ENCODE data around the gene TOP1. TPM values are rescaled to one million over a fixed set of nuclear protein-coding genes. Genes with fewer than 3 reads are reported as not detected.

TOP1 gene
- total and polyA plus RNA-seq, 9 of the 15 experiments (the other 6 are each of a cell fraction or from before 2014, with no cell fraction given): 26.4 to 127 (median 39.6) TPM

DNA sequence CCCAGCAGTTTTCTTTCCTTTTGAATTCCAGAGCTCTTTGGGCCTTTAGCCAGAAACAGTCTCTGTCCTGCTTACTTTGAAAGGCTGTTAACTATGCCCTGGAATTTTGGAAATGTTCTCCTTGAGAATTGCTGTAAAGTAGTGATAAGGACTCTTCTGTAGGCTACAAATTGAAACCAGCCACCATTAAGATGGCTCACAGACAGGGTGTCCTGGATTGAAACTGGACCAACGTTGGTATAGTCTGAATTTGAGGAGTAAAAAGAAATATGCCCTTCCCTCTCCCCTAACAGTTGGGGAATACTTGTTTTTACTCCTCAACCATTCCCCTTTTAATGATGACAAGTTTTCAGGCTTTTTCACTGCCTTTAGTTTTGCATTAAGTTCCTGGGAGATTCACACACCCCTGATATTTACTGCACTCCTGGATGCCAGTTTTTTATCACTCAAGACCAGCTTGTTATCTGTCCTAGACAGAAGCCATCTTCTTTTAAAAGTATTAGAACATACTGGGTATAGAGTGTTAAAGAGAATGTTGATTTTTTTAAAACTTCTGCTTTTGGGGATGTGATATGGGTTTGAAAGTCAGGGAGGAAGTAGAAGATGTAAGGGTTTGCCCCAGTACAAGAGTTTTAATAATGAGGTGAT is 21.9 kb downstream of the TOP1 start (continued):
- TF ChIP-seq ZNF384 (IDR thresholded peaks at IDR 0.05; ENCODE audit: low read depth, low read length) (peak; percentile 78), ZNF707 (CRISPR knock-in tag; conservative IDR thresholded peaks at IDR 0.05) (no peak), KDM4B (IDR thresholded peaks at IDR 0.05; ENCODE audit: borderline replicate concordance in 2 of 2, low read depth in 1 of 2) (no peak), ATF7 (IDR thresholded peaks at IDR 0.05) (peak; percentile 74), PHB2 (IDR thresholded peaks at IDR 0.05; ENCODE audit: low read depth) (peak; percentile 90), ARNT (IDR thresholded peaks at IDR 0.05) (peak; percentile 49 to 69; a peak in 2 of 4 replicates), JUND (IDR thresholded peaks at IDR 0.05; ENCODE audit: borderline replicate concordance, low read depth, low read length) (peak; percentile 43; the same call in 1 of the 2 replicates), JUND (tag; IDR thresholded peaks at IDR 0.05; ENCODE audit: borderline replicate concordance, low read depth, low read length) (peak; percentile 57; the same call in 1 of the 3 replicates), MTA3 (IDR thresholded peaks at IDR 0.05; ENCODE audit: borderline replicate concordance) (no peak; the same call in 1 of the 2 replicates), RNF2 (IDR thresholded peaks at IDR 0.05) (0 out of 2 replicates have a peak, but pooled peaks have one; percentile 13), PRDM10 (IDR thresholded peaks at IDR 0.05; ENCODE audit: partially characterized antibody) (peak; percentile 97), KHSRP (IDR thresholded peaks at IDR 0.05) (peak; percentile 77), CC2D1A (IDR thresholded peaks at IDR 0.05) (peak; percentile 92), FIP1L1 (IDR thresholded peaks at IDR 0.05; ENCODE audit: low read depth, low read length, poor library complexity, severe bottlenecking) (no peak), PURB (CRISPR knock-in tag; IDR thresholded peaks at IDR 0.05; ENCODE audit: low read depth) (no peak), ELF1 (tag; IDR thresholded peaks at IDR 0.05) (peak; percentile 44; the same call in 1 of the 2 replicates)
- TF ChIP-seq, protein P1, sequence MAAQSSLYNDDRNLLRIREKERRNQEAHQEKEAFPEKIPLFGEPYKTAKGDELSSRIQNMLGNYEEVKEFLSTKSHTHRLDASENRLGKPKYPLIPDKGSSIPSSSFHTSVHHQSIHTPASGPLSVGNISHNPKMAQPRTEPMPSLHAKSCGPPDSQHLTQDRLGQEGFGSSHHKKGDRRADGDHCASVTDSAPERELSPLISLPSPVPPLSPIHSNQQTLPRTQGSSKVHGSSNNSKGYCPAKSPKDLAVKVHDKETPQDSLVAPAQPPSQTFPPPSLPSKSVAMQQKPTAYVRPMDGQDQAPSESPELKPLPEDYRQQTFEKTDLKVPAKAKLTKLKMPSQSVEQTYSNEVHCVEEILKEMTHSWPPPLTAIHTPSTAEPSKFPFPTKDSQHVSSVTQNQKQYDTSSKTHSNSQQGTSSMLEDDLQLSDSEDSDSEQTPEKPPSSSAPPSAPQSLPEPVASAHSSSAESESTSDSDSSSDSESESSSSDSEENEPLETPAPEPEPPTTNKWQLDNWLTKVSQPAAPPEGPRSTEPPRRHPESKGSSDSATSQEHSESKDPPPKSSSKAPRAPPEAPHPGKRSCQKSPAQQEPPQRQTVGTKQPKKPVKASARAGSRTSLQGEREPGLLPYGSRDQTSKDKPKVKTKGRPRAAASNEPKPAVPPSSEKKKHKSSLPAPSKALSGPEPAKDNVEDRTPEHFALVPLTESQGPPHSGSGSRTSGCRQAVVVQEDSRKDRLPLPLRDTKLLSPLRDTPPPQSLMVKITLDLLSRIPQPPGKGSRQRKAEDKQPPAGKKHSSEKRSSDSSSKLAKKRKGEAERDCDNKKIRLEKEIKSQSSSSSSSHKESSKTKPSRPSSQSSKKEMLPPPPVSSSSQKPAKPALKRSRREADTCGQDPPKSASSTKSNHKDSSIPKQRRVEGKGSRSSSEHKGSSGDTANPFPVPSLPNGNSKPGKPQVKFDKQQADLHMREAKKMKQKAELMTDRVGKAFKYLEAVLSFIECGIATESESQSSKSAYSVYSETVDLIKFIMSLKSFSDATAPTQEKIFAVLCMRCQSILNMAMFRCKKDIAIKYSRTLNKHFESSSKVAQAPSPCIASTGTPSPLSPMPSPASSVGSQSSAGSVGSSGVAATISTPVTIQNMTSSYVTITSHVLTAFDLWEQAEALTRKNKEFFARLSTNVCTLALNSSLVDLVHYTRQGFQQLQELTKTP (IDR thresholded peaks at IDR 0.05; ENCODE audit: low read depth in 1 of 2, partially characterized antibody in 2 of 2): peak in 1 of 2 experiments; percentile 53
- TF ChIP-seq, protein P2, sequence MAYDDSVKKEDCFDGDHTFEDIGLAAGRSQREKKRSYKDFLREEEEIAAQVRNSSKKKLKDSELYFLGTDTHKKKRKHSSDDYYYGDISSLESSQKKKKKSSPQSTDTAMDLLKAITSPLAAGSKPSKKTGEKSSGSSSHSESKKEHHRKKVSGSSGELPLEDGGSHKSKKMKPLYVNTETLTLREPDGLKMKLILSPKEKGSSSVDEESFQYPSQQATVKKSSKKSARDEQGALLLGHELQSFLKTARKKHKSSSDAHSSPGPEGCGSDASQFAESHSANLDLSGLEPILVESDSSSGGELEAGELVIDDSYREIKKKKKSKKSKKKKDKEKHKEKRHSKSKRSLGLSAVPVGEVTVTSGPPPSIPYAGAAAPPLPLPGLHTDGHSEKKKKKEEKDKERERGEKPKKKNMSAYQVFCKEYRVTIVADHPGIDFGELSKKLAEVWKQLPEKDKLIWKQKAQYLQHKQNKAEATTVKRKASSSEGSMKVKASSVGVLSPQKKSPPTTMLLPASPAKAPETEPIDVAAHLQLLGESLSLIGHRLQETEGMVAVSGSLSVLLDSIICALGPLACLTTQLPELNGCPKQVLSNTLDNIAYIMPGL (CRISPR knock-in tag; IDR thresholded peaks at IDR 0.05): no peak
